HepG2 (cell line): Measurements from ENCODE around the gene WDR82. TPM values are rescaled to one million over a fixed set of nuclear protein-coding genes. Genes with fewer than 3 reads are reported as not detected.
A peak's percentile ranks its signal among the peaks of the same experiment; 100 is the strongest.
"Not testable (repeated sequence)": the region's sequence is repeated elsewhere in the genome, so short reads cannot be mapped to it uniquely, and the experiment has no call there.

Experiments used
- ATAC-seq: fragments of 200-7000 bp; cut with Tn5 transposase; 3 replicates; pipeline ENCODE4 v1.9.1; 2020; ENCODE audit warnings: mild to moderate bottlenecking, moderate library complexity
- BruUV-seq: library from RNA; stranded (reverse); fragments of 400-500 nt; replicated peaks from 2 replicates; lab custom pipeline; 2021; lab: Mats Ljungman, UMichigan
- CTCF ChIA-PET: fragments of 300-600 bp; formaldehyde crosslinking; extraction: SDS; loops from one replicate; lab custom pipeline; 2021; ENCODE audit warnings: low total read pairs, inconsistent platforms, low intra/inter-chr PET ratio; lab: Yijun Ruan, JAX
- POLR2A ChIA-PET: fragments of 350-600 bp; sonication (Branson Sonifier 250); formaldehyde crosslinking; loops from one replicate; lab custom pipeline; 2020; ENCODE audit warnings: antibody characterized with exemption, inconsistent platforms; lab: Yijun Ruan, JAX
- DNase-seq: peaks from one replicate; pipeline ENCODE4 v3.0.0-alpha.2; 2015; ENCODE audit warnings: low spot score
- FAIRE-seq: peaks from 3 replicates; lab custom pipeline; 2011; peaks lifted over from hg19 to GRCh38; lab: Jason Lieb, UNC
- H2AFZ ChIP-seq: one replicate; pipeline ENCODE4 v1.6.1; 2011; ENCODE audit warnings: low read length, inconsistent platforms
- H3K27ac ChIP-seq: fragments of 300-600 bp; 3 replicates; pipeline ENCODE4 v1.8.0; 2011; ENCODE audit warnings: mixed run types, mild to moderate bottlenecking, mixed read lengths, low read length, inconsistent platforms; ENCODE audit not compliant: insufficient read depth; ENCODE audit errors: extremely low read length
- H3K27me3 ChIP-seq, 2 experiments: fragments of 200-600 bp in 1 of 2; 2 replicates in 1 of 2; 3 replicates in 1 of 2; pipeline versions ENCODE4 v1.6.0 to v1.8.0; 2011; ENCODE audit warnings: low read length in 2 of 2, mild to moderate bottlenecking in 2 of 2, moderate library complexity in 2 of 2, inconsistent platforms in 1 of 2; ENCODE audit not compliant: insufficient read depth in 2 of 2, control insufficient read depth in 1 of 2
- H3K36me3 ChIP-seq, 2 experiments: fragments of 200-600 bp in 1 of 2; replicated peaks in 1 of 2; 2 replicates in 1 of 2; 3 replicates in 1 of 2; pipeline versions ENCODE4 v1.5.1 to v1.8.0; 2011; ENCODE audit warnings: low read length in 2 of 2, inconsistent platforms in 1 of 2; ENCODE audit not compliant: insufficient read depth in 2 of 2, control insufficient read depth in 1 of 2
- H3K4me1 ChIP-seq: 2 replicates; pipeline ENCODE4 v1.5.1; 2012; ENCODE audit warnings: low read length, inconsistent platforms; ENCODE audit not compliant: insufficient read depth
- H3K4me2 ChIP-seq: 2 replicates; pipeline ENCODE4 v1.6.0; 2011; ENCODE audit warnings: low read depth, low read length, inconsistent platforms
- H3K4me3 ChIP-seq, 3 experiments: fragments of 200-600 bp in 1 of 3; sonication (generic), shearing (Covaris generic) in 1 of 3; replicated peaks in 1 of 3; 2 replicates each; pipeline ENCODE4 v1.5.1; 2011 to 2016; ENCODE audit warnings: low read length in 3 of 3, inconsistent platforms in 2 of 3, low read depth in 2 of 3, mild to moderate bottlenecking in 2 of 3, control low read depth in 1 of 3, mixed read lengths in 1 of 3; ENCODE audit not compliant: insufficient read depth in 1 of 3
- H3K79me2 ChIP-seq: one replicate; pipeline ENCODE4 v1.6.1; 2011; ENCODE audit warnings: low read length, inconsistent platforms; ENCODE audit not compliant: insufficient read depth
- H3K9ac ChIP-seq: 2 replicates; pipeline ENCODE4 v1.6.0; 2011; ENCODE audit warnings: mild to moderate bottlenecking, low read depth, low read length, inconsistent platforms; ENCODE audit not compliant: insufficient read depth
- H3K9me3 ChIP-seq: 2 replicates; pipeline ENCODE4 v1.5.1; 2012; ENCODE audit warnings: mild to moderate bottlenecking, low read length
- H4K20me1 ChIP-seq: 2 replicates; pipeline ENCODE4 v1.6.0; 2011; ENCODE audit warnings: inconsistent platforms, mild to moderate bottlenecking, low read length, moderate library complexity; ENCODE audit not compliant: insufficient read depth
- CENPX ChIP-seq: sonication (generic); formaldehyde crosslinking; IDR thresholded peaks from 2 replicates; pipeline ENCODE4 v1.9.0; 2021; ENCODE audit warnings: mild to moderate bottlenecking, missing genetic modification reagents, moderate library complexity
- CREM ChIP-seq, 2 experiments: sonication (generic) in 1 of 2; formaldehyde crosslinking in 1 of 2; IDR thresholded peaks; 2 replicates each; pipeline versions ENCODE4 v1.4.0 to v1.6.1; 2016 to 2020; ENCODE audit warnings: antibody characterized with exemption in 1 of 2, mild to moderate bottlenecking in 1 of 2, missing genetic modification reagents in 1 of 2
- FOXK1 ChIP-seq: sonication (generic); formaldehyde crosslinking; IDR thresholded peaks from 2 replicates; pipeline ENCODE4 v1.4.0; 2020; ENCODE audit warnings: low read depth, missing genetic modification reagents, borderline replicate concordance
- HOXA3 ChIP-seq: sonication (generic); formaldehyde crosslinking; IDR thresholded peaks from 2 replicates; pipeline ENCODE4 v1.5.0; 2020; ENCODE audit warnings: missing genetic modification reagents
- KLF13 ChIP-seq: sonication (generic); formaldehyde crosslinking; IDR thresholded peaks from 2 replicates; pipeline ENCODE4 v1.4.0; 2020; ENCODE audit warnings: mild to moderate bottlenecking, missing genetic modification reagents
- NR2F2 ChIP-seq: IDR thresholded peaks from 2 replicates; pipeline ENCODE4 v1.6.1; 2012; ENCODE audit warnings: low read depth, inconsistent platforms, borderline replicate concordance
- PAF1 ChIP-seq: IDR thresholded peaks from 2 replicates; pipeline ENCODE4 v1.6.1; 2016; ENCODE audit warnings: missing genetic modification reagents, missing compliant biosample characterization
- RFX3 ChIP-seq: IDR thresholded peaks from 2 replicates; pipeline ENCODE4 v1.6.1; 2016; ENCODE audit warnings: missing biosample characterization, missing genetic modification reagents
- ZBTB3 ChIP-seq: sonication (generic); formaldehyde crosslinking; IDR thresholded peaks from 2 replicates; pipeline ENCODE4 v1.4.0; 2020; ENCODE audit warnings: low read depth, mild to moderate bottlenecking, moderate library complexity, missing genetic modification reagents, borderline replicate concordance
- ZMYM3 ChIP-seq: sonication (generic); formaldehyde crosslinking; IDR thresholded peaks from 2 replicates; pipeline ENCODE4 v1.5.1; 2020; ENCODE audit warnings: mild to moderate bottlenecking, missing genetic modification reagents
- ZNF101 ChIP-seq: sonication (generic); formaldehyde crosslinking; IDR thresholded peaks from 2 replicates; pipeline ENCODE4 v1.4.0; 2020; ENCODE audit warnings: mild to moderate bottlenecking, low read depth, missing genetic modification reagents, borderline replicate concordance
- ZNF251 ChIP-seq: sonication (generic); formaldehyde crosslinking; IDR thresholded peaks from 2 replicates; pipeline ENCODE4 v1.9.0; 2021; ENCODE audit warnings: mild to moderate bottlenecking, missing genetic modification reagents
- ZNF558 ChIP-seq: sonication (generic); formaldehyde crosslinking; IDR thresholded peaks from 2 replicates; pipeline ENCODE4 v1.9.0; 2022; ENCODE audit warnings: mild to moderate bottlenecking, missing genetic modification reagents, borderline replicate concordance
- ZNF678 ChIP-seq: sonication (generic); formaldehyde crosslinking; IDR thresholded peaks from 2 replicates; pipeline ENCODE4 v1.4.0; 2020; ENCODE audit warnings: mild to moderate bottlenecking, missing genetic modification reagents
- WGBS: methylation state at CpG from one replicate; pipeline ENCODE4 v1.1.6; 2017; ENCODE audit warnings: low lambda C conversion rate; 5-methylcytosine and 5-hydroxymethylcytosine counted together
- in situ Hi-C: cut with HindIII; loops from 2 replicates; pipeline ENCODE4 v1.10.0; 2017; ENCODE audit warnings: low pct_unique_long_range_greater_than_20kb; ENCODE audit not compliant: extremely low pct_ligation_motif_present
- intact Hi-C: fragments of 100-400 bp; cut with micrococcal nuclease; formaldehyde crosslinking; loops from one replicate; pipeline ENCODE4 v1.10.0; 2022; ENCODE audit not compliant: unreplicated experiment
- polyA plus RNA-seq, 8 experiments: library from polyadenylated mRNA; depleted of rRNA in 3 of 8; stranded (reverse) in 7 of 8; unstranded in 1 of 8; fragments of >200 nt; fragmentation: Illumina TruSeq in 4 of 8; extraction: Trizol in 4 of 8; gene quantifications; 2 replicates each; pipeline versions ENCODE4 v1.2.1 to v1.2.3, GENCODE V29; 2011 to 2016; ENCODE audit warnings: low read depth in 4 of 8, missing spikeins in 1 of 8, mixed read lengths in 1 of 8; ENCODE audit not compliant: insufficient read depth in 1 of 8
- total RNA-seq, 5 experiments: library from RNA; depleted of rRNA; stranded (reverse); fragments of >200 nt; fragmentation: Illumina TruSeq; extraction: Trizol; gene quantifications; 2 replicates each; pipeline ENCODE4 v1.2.3, GENCODE V29; 2016; ENCODE audit warnings: low read depth in 1 of 5
- TF ChIP-seq, protein P1 (sequence below): sonication (generic); formaldehyde crosslinking; IDR thresholded peaks from 2 replicates; pipeline ENCODE4 v1.5.0; 2020; ENCODE audit warnings: mild to moderate bottlenecking, missing genetic modification reagents

Gene WDR82
- total and polyA plus RNA-seq, 2 of the 13 experiments (the other 11 are each of a cell fraction or from before 2014, with no cell fraction given): 39.1 to 59.5 TPM

DNA sequence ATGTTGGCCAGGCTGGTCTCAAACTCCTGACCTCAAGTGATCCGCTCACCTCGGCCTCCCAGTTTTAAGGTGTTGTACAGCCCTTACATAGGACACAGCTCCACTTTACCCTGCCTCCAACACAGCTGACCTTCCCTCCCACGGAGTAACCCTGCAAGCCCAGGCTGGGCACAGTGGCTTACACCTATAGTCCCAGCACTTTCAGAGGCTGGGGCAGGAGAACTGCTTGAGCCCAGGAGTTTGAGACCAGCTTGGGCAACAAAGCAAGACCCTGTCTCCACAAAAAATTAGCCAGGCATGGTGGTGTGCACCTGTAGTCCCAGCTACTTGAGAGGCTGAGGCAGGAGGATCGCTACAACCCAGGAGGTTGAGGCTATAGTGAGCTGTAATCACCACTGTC lies 5.6 kb upstream of the WDR82 start:
- WGBS: 78% methylated on average over 4 of the region's 4 CpGs
- FAIRE-seq, H2AFZ ChIP-seq, BruUV-seq, H3K9me3 ChIP-seq, H3K79me2 ChIP-seq, CTCF ChIA-PET, H3K9ac ChIP-seq, DNase-seq, H3K4me2 ChIP-seq: not testable (repeated sequence)
- POLR2A ChIA-PET: interaction anchor here (9.0 kb wide), 1 partner anchor 48 kb away, joined by 126 read pairs; the partner anchor contains the start of gene TWF2
- intact Hi-C loops: loop anchor here (10.0 kb wide), 1 partner anchor 469 kb away; no protein-coding TSS in a partner anchor
- H3K27ac ChIP-seq: peak overlapping the region; percentile 96
- TF ChIP-seq, protein P1, sequence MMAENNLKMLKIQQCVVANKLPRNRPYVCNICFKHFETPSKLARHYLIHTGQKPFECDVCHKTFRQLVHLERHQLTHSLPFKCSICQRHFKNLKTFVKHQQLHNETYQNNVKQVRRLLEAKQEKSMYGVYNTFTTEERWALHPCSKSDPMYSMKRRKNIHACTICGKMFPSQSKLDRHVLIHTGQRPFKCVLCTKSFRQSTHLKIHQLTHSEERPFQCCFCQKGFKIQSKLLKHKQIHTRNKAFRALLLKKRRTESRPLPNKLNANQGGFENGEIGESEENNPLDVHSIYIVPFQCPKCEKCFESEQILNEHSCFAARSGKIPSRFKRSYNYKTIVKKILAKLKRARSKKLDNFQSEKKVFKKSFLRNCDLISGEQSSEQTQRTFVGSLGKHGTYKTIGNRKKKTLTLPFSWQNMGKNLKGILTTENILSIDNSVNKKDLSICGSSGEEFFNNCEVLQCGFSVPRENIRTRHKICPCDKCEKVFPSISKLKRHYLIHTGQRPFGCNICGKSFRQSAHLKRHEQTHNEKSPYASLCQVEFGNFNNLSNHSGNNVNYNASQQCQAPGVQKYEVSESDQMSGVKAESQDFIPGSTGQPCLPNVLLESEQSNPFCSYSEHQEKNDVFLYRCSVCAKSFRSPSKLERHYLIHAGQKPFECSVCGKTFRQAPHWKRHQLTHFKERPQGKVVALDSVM: peak; percentile 38; the same call in 1 of the 2 replicates
- TF ChIP-seq ZMYM3 (CRISPR knock-in tag): peak; percentile 20; the same call in 1 of the 2 replicates
- TF ChIP-seq, all 625 proteins: peak for 2; not testable (repeated sequence) for 623
- H3K4me3 ChIP-seq, in situ Hi-C loops, H3K27me3 ChIP-seq, ATAC-seq, H4K20me1 ChIP-seq, H3K36me3 ChIP-seq: not testable (repeated sequence)
- H3K4me1 ChIP-seq: peaks cover 85% of the 10 kb centered on the region

DNA sequence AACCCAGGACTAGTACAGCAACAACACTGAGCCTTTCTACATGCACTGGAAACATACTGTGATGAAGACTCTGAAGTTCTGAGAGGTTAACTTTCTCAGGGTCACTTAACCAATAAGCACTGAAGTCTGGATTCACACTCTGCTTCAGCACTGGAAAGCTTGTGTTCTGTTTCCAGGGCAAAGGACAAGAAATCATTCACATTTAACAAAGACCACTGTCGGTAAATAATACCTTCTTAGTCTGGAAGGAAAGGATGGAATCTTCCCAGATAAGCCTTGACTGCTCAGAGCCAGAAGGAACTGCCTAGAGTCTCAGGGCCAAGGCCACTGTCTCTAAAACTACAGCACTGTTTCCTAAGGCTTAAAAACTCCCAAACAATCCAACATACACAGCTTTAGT lies 4.9 kb upstream of the WDR82 start:
- H3K27me3 ChIP-seq: no peaks in the 10 kb centered on the region; a peak in 1 of 5 replicates
- in situ Hi-C loops (no loop called here), intact Hi-C loops (loop anchor here (10.0 kb wide), 1 partner anchor 469 kb away; no protein-coding TSS in a partner anchor)
- no peak for DNase-seq
- TF ChIP-seq ZNF251 (CRISPR knock-in tag) (no peak), CREM (IDR thresholded peaks at IDR 0.05) (no peak), CREM (CRISPR knock-in tag; IDR thresholded peaks at IDR 0.05) (no peak), RFX3 (CRISPR knock-in tag) (no peak), PAF1 (CRISPR knock-in tag) (no peak), ZBTB3 (CRISPR knock-in tag) (no peak), HOXA3 (CRISPR knock-in tag) (no peak), KLF13 (CRISPR knock-in tag) (no peak), ZNF558 (CRISPR knock-in tag) (no peak), ZNF678 (CRISPR knock-in tag) (no peak), FOXK1 (no peak), CENPX (CRISPR knock-in tag) (no peak), ZNF101 (CRISPR knock-in tag) (no peak), NR2F2 (no peak)
- H3K4me2 ChIP-seq: peak overlapping the region; percentile 30
- no peak for FAIRE-seq
- H3K9me3 ChIP-seq: no peaks in the 10 kb centered on the region
- no peak for ATAC-seq
- H3K27ac ChIP-seq: peak overlapping the region; percentile 50
- no peaks in the 10 kb centered on the region for H3K36me3 ChIP-seq
- CTCF ChIA-PET: no interaction called here
- 36% methylated on average over 1 of the region's 1 CpG for WGBS
- POLR2A ChIA-PET: interaction anchor here (9.0 kb wide), 1 partner anchor 47 kb away, joined by 126 read pairs; the partner anchor contains the start of gene TWF2
- H4K20me1 ChIP-seq: no peaks in the 10 kb centered on the region
- no TSS peak for BruUV-seq
- H3K4me3 ChIP-seq: no peak overlapping the region
- peaks cover 6% of the 10 kb centered on the region for H3K79me2 ChIP-seq
- H3K4me1 ChIP-seq: peaks cover 80% of the 10 kb centered on the region
- peak overlapping the region; percentile 47; the same call in 1 of the 2 replicates for H3K9ac ChIP-seq
- no peak overlapping the region for H2AFZ ChIP-seq
